MM.1S (cell line): ENCODE results near the gene CBY2.
"Not testable (repeated sequence)": the region's sequence is repeated elsewhere in the genome, so short reads cannot be mapped to it uniquely, and the experiment has no call there.

Experiments used
- DNase-seq: peaks from one replicate; pipeline ENCODE4 v3.0.0-alpha.2; 2015
- H2AFZ ChIP-seq: fragments of 300-600 bp; sonication (generic); 2 replicates; pipeline ENCODE4 v1.6.0; 2016; ENCODE audit warnings: antibody characterized with exemption, low read length
- H3F3A ChIP-seq: fragments of 300-600 bp; sonication (generic); 2 replicates; pipeline ENCODE4 v1.6.1; 2016; ENCODE audit warnings: mild to moderate bottlenecking, antibody characterized with exemption, low read length, moderate library complexity, mixed read lengths; ENCODE audit not compliant: insufficient read depth
- H3K27ac ChIP-seq: fragments of 300-600 bp; sonication (generic); 2 replicates; pipeline ENCODE4 v1.5.1; 2016; ENCODE audit warnings: mild to moderate bottlenecking, low read length
- H3K27me3 ChIP-seq: fragments of 300-600 bp; sonication (generic); replicated peaks from 2 replicates; pipeline ENCODE4 v1.6.0; 2016; ENCODE audit warnings: low read length; ENCODE audit not compliant: insufficient read depth
- H3K36me3 ChIP-seq: fragments of 300-600 bp; sonication (generic); replicated peaks from 2 replicates; pipeline ENCODE4 v1.6.1; 2016; ENCODE audit warnings: mild to moderate bottlenecking, low read length, mixed read lengths; ENCODE audit not compliant: insufficient read depth
- H3K4me1 ChIP-seq: fragments of 300-600 bp; sonication (generic); 2 replicates; pipeline ENCODE4 v1.6.1; 2016; ENCODE audit warnings: low read length, mixed read lengths
- H3K4me2 ChIP-seq: fragments of 300-600 bp; sonication (generic); 2 replicates; pipeline ENCODE4 v1.6.0; 2016; ENCODE audit warnings: low read depth, low read length
- H3K4me3 ChIP-seq: fragments of 300-600 bp; sonication (generic); 2 replicates; pipeline ENCODE4 v1.5.1; 2016; ENCODE audit warnings: low read length, mixed read lengths
- H3K79me2 ChIP-seq: fragments of 300-600 bp; sonication (generic); 2 replicates; pipeline ENCODE4 v1.6.1; 2016; ENCODE audit warnings: mixed run types, low read length, mixed read lengths
- H3K9ac ChIP-seq: fragments of 300-600 bp; sonication (generic); 2 replicates; pipeline ENCODE4 v1.6.1; 2016; ENCODE audit warnings: low read length, mixed read lengths
- H3K9me2 ChIP-seq: fragments of 300-600 bp; sonication (generic); replicated peaks from 2 replicates; pipeline ENCODE4 v1.6.1; 2016; ENCODE audit warnings: mild to moderate bottlenecking, low read length, mixed read lengths; ENCODE audit not compliant: insufficient read depth
- H3K9me3 ChIP-seq: fragments of 300-600 bp; sonication (generic); replicated peaks from 2 replicates; pipeline ENCODE4 v1.6.1; 2016; ENCODE audit warnings: mild to moderate bottlenecking, low read length, mixed read lengths; ENCODE audit not compliant: insufficient read depth
- H4K20me1 ChIP-seq: fragments of 300-600 bp; sonication (generic); 2 replicates; pipeline ENCODE4 v1.6.1; 2016; ENCODE audit warnings: mild to moderate bottlenecking, low read length, moderate library complexity, mixed read lengths; ENCODE audit not compliant: insufficient read depth
- EZH2 ChIP-seq: fragments of 300-600 bp; sonication (generic); optimal IDR thresholded peaks from 2 replicates; pipeline ENCODE3; 2017; ENCODE audit warnings: low read depth, mild to moderate bottlenecking, antibody characterized with exemption, low read length, mixed read lengths
- EZH2phosphoT487 ChIP-seq: fragments of 300-600 bp; sonication (generic); IDR thresholded peaks from 2 replicates; pipeline ENCODE4 v1.6.1; 2018; ENCODE audit warnings: antibody characterized with exemption, low read length
- TF ChIP-seq, protein P1 (sequence below): fragments of 300-600 bp; sonication (generic); IDR thresholded peaks from 2 replicates; pipeline ENCODE4 v1.5.1; 2016; ENCODE audit warnings: antibody characterized with exemption, low read length, mixed read lengths

The CBY2 gene

GRCh38 chr13:45659536-45659935 is 42.6 kb upstream of the CBY2 start:
- TF ChIP-seq, protein P1, sequence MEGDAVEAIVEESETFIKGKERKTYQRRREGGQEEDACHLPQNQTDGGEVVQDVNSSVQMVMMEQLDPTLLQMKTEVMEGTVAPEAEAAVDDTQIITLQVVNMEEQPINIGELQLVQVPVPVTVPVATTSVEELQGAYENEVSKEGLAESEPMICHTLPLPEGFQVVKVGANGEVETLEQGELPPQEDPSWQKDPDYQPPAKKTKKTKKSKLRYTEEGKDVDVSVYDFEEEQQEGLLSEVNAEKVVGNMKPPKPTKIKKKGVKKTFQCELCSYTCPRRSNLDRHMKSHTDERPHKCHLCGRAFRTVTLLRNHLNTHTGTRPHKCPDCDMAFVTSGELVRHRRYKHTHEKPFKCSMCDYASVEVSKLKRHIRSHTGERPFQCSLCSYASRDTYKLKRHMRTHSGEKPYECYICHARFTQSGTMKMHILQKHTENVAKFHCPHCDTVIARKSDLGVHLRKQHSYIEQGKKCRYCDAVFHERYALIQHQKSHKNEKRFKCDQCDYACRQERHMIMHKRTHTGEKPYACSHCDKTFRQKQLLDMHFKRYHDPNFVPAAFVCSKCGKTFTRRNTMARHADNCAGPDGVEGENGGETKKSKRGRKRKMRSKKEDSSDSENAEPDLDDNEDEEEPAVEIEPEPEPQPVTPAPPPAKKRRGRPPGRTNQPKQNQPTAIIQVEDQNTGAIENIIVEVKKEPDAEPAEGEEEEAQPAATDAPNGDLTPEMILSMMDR = no peak
- no peak for TF ChIP-seq EZH2phosphoT487
- TF ChIP-seq EZH2 = no peak
- Histone ChIP-seq H3K36me3 (no peaks in the 10 kb centered on the region), H3F3A (no peaks in the 10 kb centered on the region), H3K27me3 (no peaks in the 10 kb centered on the region), H3K79me2 (no peaks in the 10 kb centered on the region), H3K4me1 (no peaks in the 10 kb centered on the region), H3K9me2 (no peaks in the 10 kb centered on the region), H3K27ac (no peak overlapping the region), H3K4me2 (no peak overlapping the region), H3K9me3 (no peaks in the 10 kb centered on the region), H2AFZ (no peak overlapping the region), H3K9ac (no peak overlapping the region), H3K4me3 (no peak overlapping the region), H4K20me1 (no peaks in the 10 kb centered on the region)
- no peak for DNase-seq

DNA sequence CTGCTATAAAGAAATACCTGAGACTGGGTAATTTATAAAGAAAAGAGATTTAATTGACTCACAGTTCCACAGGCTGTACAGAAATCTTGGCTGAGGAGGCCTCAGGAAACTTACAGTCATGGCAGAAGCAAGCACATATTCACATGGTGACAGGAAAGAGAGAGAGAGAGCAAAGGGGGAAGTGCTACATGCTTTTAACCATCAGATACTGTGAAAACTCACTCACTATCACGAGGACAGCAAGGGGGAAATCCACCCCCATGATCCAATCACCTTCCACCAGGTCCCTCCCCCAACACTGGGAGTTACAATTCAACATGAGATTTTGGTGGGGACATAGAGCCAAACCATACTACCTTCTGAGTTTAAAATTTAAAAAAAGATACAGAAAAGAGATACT is 41.7 kb upstream of the CBY2 start:
- H2AFZ ChIP-seq, H3K27ac ChIP-seq, DNase-seq: not testable (repeated sequence)

GRCh38 chr13:45662162-45662561 is 40.0 kb upstream of the CBY2 start:
- H4K20me1 ChIP-seq = no peaks in the 10 kb centered on the region
- no peaks in the 10 kb centered on the region for H3K27me3 ChIP-seq
- H3K4me1 ChIP-seq = no peaks in the 10 kb centered on the region
- no peak overlapping the region for H3K4me3 ChIP-seq
- no peaks in the 10 kb centered on the region for H3K9me3 ChIP-seq
- no peak overlapping the region for H3K4me2 ChIP-seq
- no peak overlapping the region for H3K9ac ChIP-seq
- H2AFZ ChIP-seq = no peak overlapping the region
- TF ChIP-seq, protein P1 = no peak
- no peak for TF ChIP-seq EZH2phosphoT487
- no peak for TF ChIP-seq EZH2
- no peaks in the 10 kb centered on the region for H3K36me3 ChIP-seq
- no peaks in the 10 kb centered on the region for H3F3A ChIP-seq
- no peak overlapping the region for H3K27ac ChIP-seq
- no peaks in the 10 kb centered on the region for H3K9me2 ChIP-seq
- no peak for DNase-seq
- no peaks in the 10 kb centered on the region for H3K79me2 ChIP-seq

More for the DNA sequence above, 41.7 kb upstream of the CBY2 start:
- H3K4me1 ChIP-seq, H3K9ac ChIP-seq, H3K27me3 ChIP-seq, H3K36me3 ChIP-seq, H3K9me2 ChIP-seq, H3K4me2 ChIP-seq, H4K20me1 ChIP-seq, H3F3A ChIP-seq, H3K9me3 ChIP-seq, H3K79me2 ChIP-seq, H3K4me3 ChIP-seq: not testable (repeated sequence)

DNA sequence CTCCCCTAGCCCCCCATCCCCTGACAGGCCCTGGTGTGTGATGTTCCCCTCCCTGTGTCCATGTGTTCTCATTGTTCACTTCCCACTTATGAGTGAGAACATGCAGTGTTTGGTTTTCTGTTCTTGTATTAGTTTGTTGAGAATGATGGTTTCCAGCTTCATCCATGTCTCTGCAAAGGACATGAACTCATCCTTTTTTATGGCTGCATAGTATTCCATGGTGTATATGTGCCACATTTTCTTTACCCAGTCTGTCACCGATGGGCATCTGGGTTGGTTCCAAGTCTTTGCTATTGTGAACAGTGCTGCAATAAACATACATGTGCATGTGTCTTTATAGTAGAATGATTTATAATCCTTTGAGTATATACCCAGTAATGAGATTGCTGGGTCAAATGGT is 39.2 kb upstream of the CBY2 start:
- not testable (repeated sequence) for H3K9me3 ChIP-seq, H3K79me2 ChIP-seq, H3K27ac ChIP-seq, H3K4me3 ChIP-seq, H2AFZ ChIP-seq, H3K4me1 ChIP-seq, H3K4me2 ChIP-seq, H3K9me2 ChIP-seq, H4K20me1 ChIP-seq, H3K9ac ChIP-seq, H3F3A ChIP-seq, DNase-seq, H3K36me3 ChIP-seq, H3K27me3 ChIP-seq

DNA sequence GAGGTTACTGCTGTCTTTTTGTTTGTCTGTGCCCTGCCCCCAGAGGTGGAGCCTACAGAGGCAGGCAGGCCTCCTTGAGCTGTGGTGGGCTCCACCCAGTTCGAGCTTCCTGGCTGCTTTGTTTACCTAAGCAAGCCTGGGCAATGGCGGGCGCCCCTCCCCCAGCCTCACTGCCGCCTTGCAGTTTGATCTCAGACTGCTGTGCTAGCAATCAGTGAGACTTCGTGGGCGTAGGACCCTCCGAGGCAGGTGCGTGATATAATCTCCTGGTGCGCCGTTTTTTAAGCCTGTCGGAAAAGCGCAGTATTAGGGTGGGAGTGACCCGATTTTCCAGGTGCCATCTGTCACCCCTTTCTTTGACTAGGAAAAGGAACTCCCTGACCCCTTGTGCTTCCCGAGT is 32.5 kb upstream of the CBY2 start:
- H3K27ac ChIP-seq, H3K27me3 ChIP-seq, H2AFZ ChIP-seq, H3K36me3 ChIP-seq, H3K4me2 ChIP-seq, H3K9me3 ChIP-seq, H3K4me1 ChIP-seq, H3K79me2 ChIP-seq, H3K4me3 ChIP-seq, DNase-seq, H4K20me1 ChIP-seq, H3K9me2 ChIP-seq, H3F3A ChIP-seq, H3K9ac ChIP-seq: not testable (repeated sequence)
